Left lung (tissue), 10 donors: ENCODE results near the gene SET. TPM values are rescaled to one million over a fixed set of nuclear protein-coding genes. Genes with fewer than 3 reads are reported as not detected.

Source experiments
- ATAC-seq: fragments of 200-7000 bp; cut with Tn5 transposase; one replicate; pipeline ENCODE4 v1.9.1; 2020; ENCODE audit warnings: moderate library complexity
- DNase-seq, 4 donors: peaks; one replicate each; pipeline ENCODE4 v3.0.0-alpha.2; 2013 to 2020
- H3K27ac ChIP-seq, 2 donors: fragments of 200-600 bp; sonication (generic) in 1 of 2; one replicate each; pipeline versions ENCODE4 v1.5.0 to v1.8.0; 2020 to 2021
- H3K27me3 ChIP-seq, 2 donors: fragments of 200-600 bp; sonication (generic) in 1 of 2; one replicate each; pipeline versions ENCODE4 v1.5.0 to v1.8.0; 2020 to 2021
- H3K36me3 ChIP-seq, 2 donors: fragments of 200-600 bp; sonication (generic) in 1 of 2; one replicate each; pipeline versions ENCODE4 v1.5.0 to v1.8.0; 2020 to 2021
- H3K4me1 ChIP-seq, 2 donors: fragments of 200-600 bp; one replicate each; pipeline ENCODE4 v1.8.0; 2021
- H3K4me3 ChIP-seq, 2 donors: fragments of 200-600 bp; sonication (generic) in 1 of 2; one replicate each; pipeline versions ENCODE4 v1.5.0 to v1.8.0; 2020 to 2021; ENCODE audit warnings: mild to moderate bottlenecking in 1 of 2
- H3K9me3 ChIP-seq, 2 donors: fragments of 200-600 bp; sonication (generic) in 1 of 2; one replicate each; pipeline versions ENCODE4 v1.5.0 to v1.8.0; 2020 to 2021
- CTCF ChIP-seq, 2 donors: fragments of 200-600 bp; sonication (generic) in 1 of 2; IDR thresholded peaks; one replicate each; pipeline versions ENCODE4 v1.5.0 to v1.8.0; 2021; ENCODE audit warnings: antibody characterized with exemption in 2 of 2
- intact Hi-C, 2 donors: fragments of 100-400 bp; cut with DNase I; formaldehyde crosslinking; loops; one replicate each; pipeline versions ENCODE4 v1.11.2 to v1.14.2; 2022
- polyA plus RNA-seq, 6 donors: library from polyadenylated mRNA; unstranded; fragments of 120-200 nt; gene quantifications; one replicate each; pipeline ENCODE4 v1.2.1, GENCODE V29; 2013; ENCODE audit not compliant: insufficient read length in 6 of 6
- total RNA-seq, 2 donors: library from RNA; stranded (reverse); fragmentation: NEBNext Ultra II Directional; extraction: Animal tissue kit (Norgen Biotek cat#: 25700); gene quantifications; one replicate each; pipeline ENCODE4 v1.2.1, GENCODE V29; 2021
- donor health status: DM: no; HTN: yes; CAD: no.
- donor health status: DM: no; HTN: no; CAD: no.

Gene SET
- total and polyA plus RNA-seq, 8 donors = 249 to 615 (median 536) TPM

GRCh38 chr9:128705051-128705965 is 16.3 kb downstream of the SET start:
- Histone ChIP-seq H3K4me1 (peaks cover 0 to 28% of the 10 kb centered on the region in 2 donors), H3K27ac (peak overlapping the region in 1 of 2 donors; percentile 83), H3K36me3 (peaks cover 0 to 18% of the 10 kb centered on the region in 2 donors), H3K4me3 (no peak overlapping the region), H3K9me3 (no peaks in the 10 kb centered on the region), H3K27me3 (no peaks in the 10 kb centered on the region)
- DNase-seq = peak in 2 of 4 donors; percentile 27 to 61
- TF ChIP-seq CTCF (IDR thresholded peaks at IDR 0.05) = no peak
- ATAC-seq = no peak
- intact Hi-C loops = no loop called here

GRCh38 chr9:128706045-128706444 is 17.0 kb downstream of the SET start:
- H3K4me3 ChIP-seq = no peak overlapping the region
- intact Hi-C loops = no loop called here
- peaks cover 0 to 26% of the 10 kb centered on the region in 2 donors for H3K4me1 ChIP-seq
- DNase-seq = peak in 1 of 4 donors; percentile 10
- H3K36me3 ChIP-seq = peaks cover 0 to 18% of the 10 kb centered on the region in 2 donors
- H3K9me3 ChIP-seq = no peaks in the 10 kb centered on the region
- ATAC-seq = no peak
- H3K27ac ChIP-seq = peak overlapping the region in 1 of 2 donors; percentile 83
- H3K27me3 ChIP-seq = no peaks in the 10 kb centered on the region
- TF ChIP-seq CTCF (IDR thresholded peaks at IDR 0.05) = no peak

GRCh38 chr9:128706671-128707381 is 17.8 kb downstream of the SET start:
- ATAC-seq = no peak

GRCh38 chr9:128707446-128707845 is 18.4 kb downstream of the SET start:
- DNase-seq (peak in 1 of 4 donors; percentile 3), ATAC-seq (no peak)
- intact Hi-C loops = no loop called here
- TF ChIP-seq CTCF (IDR thresholded peaks at IDR 0.05) = no peak
- peaks cover 0 to 26% of the 10 kb centered on the region in 2 donors for H3K36me3 ChIP-seq
- H3K4me1 ChIP-seq = peaks cover 0 to 12% of the 10 kb centered on the region in 2 donors
- H3K27ac ChIP-seq = no peak overlapping the region
- H3K9me3 ChIP-seq = no peaks in the 10 kb centered on the region
- H3K27me3 ChIP-seq = no peaks in the 10 kb centered on the region
- no peak overlapping the region for H3K4me3 ChIP-seq

More at GRCh38 chr9:128706671-128707381, 17.8 kb downstream of the SET start:
- H3K4me3 ChIP-seq = no peak overlapping the region
- intact Hi-C loops = no loop called here
- peaks cover 0 to 18% of the 10 kb centered on the region in 2 donors for H3K4me1 ChIP-seq
- peak in 2 of 4 donors; percentile 27 to 75 for DNase-seq
- H3K27ac ChIP-seq = no peak overlapping the region
- no peak for TF ChIP-seq CTCF (IDR thresholded peaks at IDR 0.05)
- H3K27me3 ChIP-seq = no peaks in the 10 kb centered on the region
- H3K9me3 ChIP-seq = no peaks in the 10 kb centered on the region
- H3K36me3 ChIP-seq = peaks cover 0 to 20% of the 10 kb centered on the region in 2 donors
